B cell (primary cell): ENCODE measurements around the gene FGF3.

Experiments
- EZH2 ChIP-seq: IDR thresholded peaks from 2 replicates; pipeline ENCODE4 v1.6.1; 2012; ENCODE audit warnings: borderline replicate concordance, low read depth, mild to moderate bottlenecking, moderate library complexity, low read length; ENCODE audit not compliant: insufficient read depth, poor library complexity, severe bottlenecking
- TF ChIP-seq, protein P1 (sequence below): fragments of 200-600 bp; IDR thresholded peaks from one replicate; pipeline ENCODE4 v1.8.0; 2022; ENCODE audit warnings: antibody characterized with exemption, mild to moderate bottlenecking

DNA sequence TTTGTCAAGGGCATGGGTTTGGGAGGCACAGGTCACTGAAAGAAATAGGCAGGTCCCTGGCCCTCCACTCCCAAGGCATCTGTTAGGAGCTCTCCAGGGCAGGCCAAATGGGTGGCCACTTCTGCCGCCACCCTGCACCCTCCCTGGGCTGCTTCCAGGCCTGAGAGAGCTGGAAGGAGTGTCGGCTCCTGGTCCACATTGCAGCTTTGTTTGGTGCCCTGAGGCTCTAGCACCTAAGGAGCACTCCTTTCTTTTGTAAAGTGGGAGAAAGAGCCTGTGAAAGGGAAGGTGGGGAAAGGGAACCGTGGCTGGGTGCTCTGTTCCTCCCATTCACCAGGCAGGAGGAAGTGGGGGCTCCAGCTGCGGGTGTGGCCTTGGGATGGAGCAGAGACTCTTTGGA is 31.8 kb downstream of the FGF3 start:
- TF ChIP-seq, protein P1, sequence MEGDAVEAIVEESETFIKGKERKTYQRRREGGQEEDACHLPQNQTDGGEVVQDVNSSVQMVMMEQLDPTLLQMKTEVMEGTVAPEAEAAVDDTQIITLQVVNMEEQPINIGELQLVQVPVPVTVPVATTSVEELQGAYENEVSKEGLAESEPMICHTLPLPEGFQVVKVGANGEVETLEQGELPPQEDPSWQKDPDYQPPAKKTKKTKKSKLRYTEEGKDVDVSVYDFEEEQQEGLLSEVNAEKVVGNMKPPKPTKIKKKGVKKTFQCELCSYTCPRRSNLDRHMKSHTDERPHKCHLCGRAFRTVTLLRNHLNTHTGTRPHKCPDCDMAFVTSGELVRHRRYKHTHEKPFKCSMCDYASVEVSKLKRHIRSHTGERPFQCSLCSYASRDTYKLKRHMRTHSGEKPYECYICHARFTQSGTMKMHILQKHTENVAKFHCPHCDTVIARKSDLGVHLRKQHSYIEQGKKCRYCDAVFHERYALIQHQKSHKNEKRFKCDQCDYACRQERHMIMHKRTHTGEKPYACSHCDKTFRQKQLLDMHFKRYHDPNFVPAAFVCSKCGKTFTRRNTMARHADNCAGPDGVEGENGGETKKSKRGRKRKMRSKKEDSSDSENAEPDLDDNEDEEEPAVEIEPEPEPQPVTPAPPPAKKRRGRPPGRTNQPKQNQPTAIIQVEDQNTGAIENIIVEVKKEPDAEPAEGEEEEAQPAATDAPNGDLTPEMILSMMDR = no peak
- no peak for TF ChIP-seq EZH2
